ENCODE measurements around the gene MYOCD.

DNA sequence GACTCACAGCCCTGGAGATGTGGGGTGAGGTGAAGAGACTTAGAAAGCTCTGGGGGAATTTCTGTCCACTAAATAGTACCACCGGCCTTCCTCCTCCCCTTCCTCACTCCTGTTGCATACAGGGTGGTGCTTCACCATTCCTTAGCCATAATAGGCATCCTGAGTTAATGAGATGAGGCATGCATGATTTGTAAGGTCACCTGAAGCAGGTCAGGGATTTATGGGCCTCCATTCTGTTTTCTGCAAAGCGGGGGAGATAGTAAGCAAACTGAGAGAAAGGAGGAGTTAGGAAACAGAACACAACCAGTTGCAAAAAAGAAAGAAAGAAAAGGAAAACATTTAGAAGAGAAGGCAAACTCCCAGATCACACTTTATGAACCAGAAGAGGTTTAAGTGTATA lies 9.3 kb upstream of the MYOCD start:
- TF ChIP-seq, protein P1, sequence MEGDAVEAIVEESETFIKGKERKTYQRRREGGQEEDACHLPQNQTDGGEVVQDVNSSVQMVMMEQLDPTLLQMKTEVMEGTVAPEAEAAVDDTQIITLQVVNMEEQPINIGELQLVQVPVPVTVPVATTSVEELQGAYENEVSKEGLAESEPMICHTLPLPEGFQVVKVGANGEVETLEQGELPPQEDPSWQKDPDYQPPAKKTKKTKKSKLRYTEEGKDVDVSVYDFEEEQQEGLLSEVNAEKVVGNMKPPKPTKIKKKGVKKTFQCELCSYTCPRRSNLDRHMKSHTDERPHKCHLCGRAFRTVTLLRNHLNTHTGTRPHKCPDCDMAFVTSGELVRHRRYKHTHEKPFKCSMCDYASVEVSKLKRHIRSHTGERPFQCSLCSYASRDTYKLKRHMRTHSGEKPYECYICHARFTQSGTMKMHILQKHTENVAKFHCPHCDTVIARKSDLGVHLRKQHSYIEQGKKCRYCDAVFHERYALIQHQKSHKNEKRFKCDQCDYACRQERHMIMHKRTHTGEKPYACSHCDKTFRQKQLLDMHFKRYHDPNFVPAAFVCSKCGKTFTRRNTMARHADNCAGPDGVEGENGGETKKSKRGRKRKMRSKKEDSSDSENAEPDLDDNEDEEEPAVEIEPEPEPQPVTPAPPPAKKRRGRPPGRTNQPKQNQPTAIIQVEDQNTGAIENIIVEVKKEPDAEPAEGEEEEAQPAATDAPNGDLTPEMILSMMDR (IDR thresholded peaks at IDR 0.05), result no peak
- TF ChIP-seq POLR2A (IDR thresholded peaks at IDR 0.05), result no peak

Measured in tibial nerve (tissue), 3 donors.